Esophagus muscularis mucosa (tissue), 4 donors: ENCODE results near the gene TRAPPC10. TPM values are rescaled to one million over a fixed set of nuclear protein-coding genes. Genes with fewer than 3 reads are reported as not detected.
"Not testable (repeated sequence)": the region's sequence is repeated elsewhere in the genome, so short reads cannot be mapped to it uniquely, and the experiment has no call there.

Experiments used
- DNase-seq: peaks from one replicate; pipeline ENCODE4 v3.0.0-alpha.2; 2017; ENCODE audit errors: extremely low spot score
- H3K27ac ChIP-seq, 4 donors: fragments of 200-600 bp; sonication (generic); replicated peaks in 1 of 4; 1 replicate in 3 of 4; 2 replicates in 1 of 4; pipeline ENCODE4 v1.5.1; 2016 to 2019; ENCODE audit warnings: mild to moderate bottlenecking in 1 of 4
- H3K27me3 ChIP-seq, 4 donors: fragments of 200-600 bp; sonication (generic); one replicate each; pipeline versions ENCODE4 v1.5.1 to v1.6.0; 2016 to 2019
- H3K36me3 ChIP-seq, 4 donors: fragments of 200-600 bp; sonication (generic); one replicate each; pipeline ENCODE4 v1.5.1; 2016 to 2019
- H3K4me1 ChIP-seq, 4 donors: fragments of 200-600 bp; sonication (generic); one replicate each; pipeline ENCODE4 v1.5.1; 2016 to 2019
- H3K4me3 ChIP-seq, 4 donors: fragments of 200-600 bp; sonication (generic); 1 replicate in 2 of 4; 2 replicates in 2 of 4; pipeline ENCODE4 v1.5.1; 2016 to 2019; ENCODE audit warnings: mild to moderate bottlenecking in 4 of 4, moderate library complexity in 1 of 4
- H3K9me3 ChIP-seq, 4 donors: fragments of 200-600 bp; sonication (generic); 1 replicate in 3 of 4; 2 replicates in 1 of 4; pipeline ENCODE4 v1.5.1; 2016 to 2019
- CTCF ChIP-seq, 3 experiments: fragments of 200-600 bp in 2 of 3; fragments of 450-650 bp in 1 of 3; sonication (generic) in 2 of 3; IDR thresholded peaks; one replicate each; pipeline ENCODE4 v1.5.1; 2017 to 2019; ENCODE audit warnings: antibody characterized with exemption in 3 of 3, mild to moderate bottlenecking in 2 of 3, moderate library complexity in 1 of 3
- EP300 ChIP-seq: sonication (generic); formaldehyde crosslinking; IDR thresholded peaks from one replicate; pipeline ENCODE4 v1.6.1; 2017; ENCODE audit warnings: antibody characterized with exemption
- POLR2A ChIP-seq: fragments of 450-650 bp; IDR thresholded peaks from one replicate; pipeline ENCODE4 v1.6.1; 2017; ENCODE audit warnings: antibody characterized with exemption, moderate library complexity, mild to moderate bottlenecking, low read depth
- POLR2AphosphoS5 ChIP-seq, 2 donors: sonication (generic); formaldehyde crosslinking; IDR thresholded peaks; one replicate each; pipeline ENCODE4 v1.6.1; 2017; ENCODE audit warnings: antibody characterized with exemption in 2 of 2
- WGBS: methylation state at CpG from one replicate; pipeline ENCODE4 v1.1.5; 2018; 5-methylcytosine and 5-hydroxymethylcytosine counted together
- intact Hi-C: fragments of 100-400 bp; cut with DNase I; formaldehyde crosslinking; loops from one replicate; pipeline ENCODE4 v1.15.1; 2023
- total RNA-seq, 4 donors: library from RNA; depleted of rRNA; stranded (reverse); fragments of >200 nt; gene quantifications; one replicate each; pipeline versions ENCODE4 v1.1.0 to v1.2.1, GENCODE V29; 2016

The TRAPPC10 gene
- total RNA-seq, 4 donors from 2014 or later, result 14.5 to 35.2 (median 20.5) TPM

- peaks cover 55 to 98% (median 90%) of the 10 kb centered on the region in 4 donors for H3K36me3 ChIP-seq
- H3K4me3 ChIP-seq, result no peak overlapping the region
- intact Hi-C loops, result no loop called here
- H3K27me3 ChIP-seq, result no peaks in the 10 kb centered on the region
- no peak for DNase-seq
- TF ChIP-seq CTCF (IDR thresholded peaks at IDR 0.05), result no peak
- no peak for TF ChIP-seq EP300
- TF ChIP-seq POLR2AphosphoS5 (IDR thresholded peaks at IDR 0.05), result no peak
- TF ChIP-seq POLR2A, result no peak
- H3K27ac ChIP-seq, result no peak overlapping the region
- H3K4me1 ChIP-seq, result peaks cover 12 to 35% (median 22%) of the 10 kb centered on the region in 4 donors
- no peaks in the 10 kb centered on the region for H3K9me3 ChIP-seq
- WGBS, result 92% methylated on average over 30 of the region's 30 CpGs
Observed at GRCh38 chr21:44089001-44089911, 77.1 kb downstream of the TRAPPC10 start.

GRCh38 chr21:44090325-44090724 is 78.2 kb downstream of the TRAPPC10 start:
- intact Hi-C loops, result no loop called here
- peaks cover 58 to 98% (median 94%) of the 10 kb centered on the region in 4 donors for H3K36me3 ChIP-seq
- H3K27me3 ChIP-seq, result no peaks in the 10 kb centered on the region
- DNase-seq, result no peak
- no peak overlapping the region for H3K4me3 ChIP-seq
- H3K9me3 ChIP-seq, result no peaks in the 10 kb centered on the region
- H3K4me1 ChIP-seq, result peaks cover 10 to 26% (median 14%) of the 10 kb centered on the region in 4 donors
- no peak for TF ChIP-seq POLR2A
- no peak for TF ChIP-seq EP300
- TF ChIP-seq CTCF (IDR thresholded peaks at IDR 0.05), result no peak
- TF ChIP-seq POLR2AphosphoS5 (IDR thresholded peaks at IDR 0.05), result no peak
- WGBS, result 90% methylated on average over 6 of the region's 8 CpGs
- H3K27ac ChIP-seq, result no peak overlapping the region

- peaks cover 1 to 13% (median 4%) of the 10 kb centered on the region in 4 donors for H3K4me1 ChIP-seq
- WGBS, result 81% methylated on average over 9 of the region's 9 CpGs
- peaks cover 58 to 85% (median 81%) of the 10 kb centered on the region in 4 donors for H3K36me3 ChIP-seq
- no peaks in the 10 kb centered on the region for H3K27me3 ChIP-seq
- TF ChIP-seq POLR2A, result no peak
- no peaks in the 10 kb centered on the region for H3K9me3 ChIP-seq
- intact Hi-C loops, result no loop called here
- no peak for DNase-seq
- H3K4me3 ChIP-seq, result no peak overlapping the region
- no peak overlapping the region for H3K27ac ChIP-seq
Observed at GRCh38 chr21:44092211-44092610, 80.1 kb downstream of the TRAPPC10 start.

GRCh38 chr21:44093761-44094160 is 81.7 kb downstream of the TRAPPC10 start:
- H3K36me3 ChIP-seq, result peaks cover 49 to 69% (median 65%) of the 10 kb centered on the region in 4 donors
- TF ChIP-seq EP300, result no peak
- TF ChIP-seq POLR2A, result no peak
- no peak for TF ChIP-seq CTCF (IDR thresholded peaks at IDR 0.05)
- H3K9me3 ChIP-seq, result no peaks in the 10 kb centered on the region
- WGBS, result 96% methylated on average over 9 of the region's 9 CpGs
- no peak for DNase-seq
- intact Hi-C loops, result no loop called here
- no peak overlapping the region for H3K4me3 ChIP-seq
- peaks cover 0 to 5% (median 2%) of the 10 kb centered on the region in 4 donors for H3K4me1 ChIP-seq
- no peak overlapping the region for H3K27ac ChIP-seq
- H3K27me3 ChIP-seq, result no peaks in the 10 kb centered on the region

- intact Hi-C loops, result no loop called here
- H3K27me3 ChIP-seq, result no peaks in the 10 kb centered on the region
- TF ChIP-seq POLR2A (no peak), CTCF (IDR thresholded peaks at IDR 0.05) (no peak), EP300 (no peak), POLR2AphosphoS5 (IDR thresholded peaks at IDR 0.05) (no peak)
- H3K36me3 ChIP-seq, result peaks cover 44 to 58% (median 54%) of the 10 kb centered on the region in 4 donors
- peaks cover 0 to 5% (median 2%) of the 10 kb centered on the region in 4 donors for H3K4me1 ChIP-seq
- 70% methylated on average over 1 of the region's 1 CpG for WGBS
- no peak overlapping the region for H3K27ac ChIP-seq
- no peaks in the 10 kb centered on the region for H3K9me3 ChIP-seq
- H3K4me3 ChIP-seq, result no peak overlapping the region
- DNase-seq, result no peak
Observed at GRCh38 chr21:44094832-44095231, 82.7 kb downstream of the TRAPPC10 start.

- no CpG with 5 or more reads among the region's 6 CpGs for WGBS
- intact Hi-C loops, H3K4me3 ChIP-seq, H3K27ac ChIP-seq, DNase-seq, H3K4me1 ChIP-seq, H3K27me3 ChIP-seq, H3K9me3 ChIP-seq: not testable (repeated sequence)
- peaks cover 11 to 22% (median 20%) of the 10 kb centered on the region in 4 donors for H3K36me3 ChIP-seq
Observed at GRCh38 chr21:44098507-44098906, 86.4 kb downstream of the TRAPPC10 start.

GRCh38 chr21:44098964-44099363 is 86.9 kb downstream of the TRAPPC10 start:
- H3K27me3 ChIP-seq, H3K27ac ChIP-seq, intact Hi-C loops, H3K9me3 ChIP-seq, H3K4me1 ChIP-seq, H3K4me3 ChIP-seq, DNase-seq: not testable (repeated sequence)
- WGBS, result no CpG with 5 or more reads among the region's 13 CpGs
- peaks cover 6 to 17% (median 15%) of the 10 kb centered on the region in 4 donors for H3K36me3 ChIP-seq
